ENCODE data around the gene GID4.

DNA sequence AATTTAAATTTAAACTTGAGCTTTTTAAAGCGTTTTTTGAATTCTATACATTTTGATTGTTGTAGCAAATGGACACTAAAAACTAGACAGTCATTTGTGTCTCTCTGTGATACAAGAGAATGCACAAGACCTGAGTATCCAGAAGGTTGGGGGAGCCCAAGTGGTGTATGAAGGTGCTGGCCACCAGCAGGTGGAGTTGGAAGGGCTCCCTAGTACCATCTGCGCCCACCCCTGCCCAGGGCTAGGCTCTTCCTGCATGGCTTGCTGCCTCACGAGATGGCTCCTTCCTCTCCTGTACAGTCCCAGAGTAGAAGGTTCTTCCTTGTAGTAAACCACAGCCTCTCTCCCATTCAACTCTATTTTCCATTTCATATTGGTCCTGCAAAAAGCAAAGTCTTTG, 17.0 kb downstream of the GID4 start:
- TF ChIP-seq POLR2A (IDR thresholded peaks at IDR 0.05) = no peak
- TF ChIP-seq CTCF (IDR thresholded peaks at IDR 0.05 in 8 of 11, conservative IDR thresholded peaks at IDR 0.05 in 3 of 11) = no peak
- TF ChIP-seq POLR2AphosphoS5 (IDR thresholded peaks at IDR 0.05) = no peak
